ENCODE data around the gene ZAP70. TPM values are rescaled to one million over a fixed set of nuclear protein-coding genes. Genes with fewer than 3 reads are reported as not detected.

The ZAP70 gene
- total RNA-seq, 2 experiments from 2014 or later, result 350 to 367 TPM

DNA sequence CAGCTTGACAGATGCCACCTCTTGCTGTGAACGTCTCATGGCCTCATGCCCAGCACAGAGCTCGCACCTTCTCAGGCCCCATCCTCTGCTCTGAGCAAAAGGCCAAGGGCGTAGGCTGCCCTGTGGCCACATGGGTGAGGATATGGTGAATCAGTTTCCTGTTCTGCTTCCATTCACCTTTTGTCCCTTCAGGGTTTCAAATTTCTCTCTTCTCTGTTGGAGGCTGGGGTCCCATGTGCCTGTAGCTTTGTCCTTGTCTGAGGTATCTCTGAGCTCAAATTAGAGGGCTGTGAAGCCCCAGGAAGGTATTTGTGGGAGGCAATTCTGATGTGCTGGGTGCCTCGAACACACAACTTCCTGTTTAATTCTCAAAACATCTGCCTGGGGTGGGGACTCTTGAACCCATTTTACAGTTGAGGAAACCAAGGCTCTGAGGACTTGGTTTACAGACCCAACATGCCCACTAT lies 29.0 kb downstream of the ZAP70 start:
- peak overlapping the region; percentile 79 for H3K27ac Mint-ChIP-seq
- H3K4me1 Mint-ChIP-seq, result peaks cover 60% of the 10 kb centered on the region
- H3K27me3 Mint-ChIP-seq, result no peaks in the 10 kb centered on the region
- H3K9me3 Mint-ChIP-seq, result no peaks in the 10 kb centered on the region
- DNase-seq (no peak), ATAC-seq (ENCODE audit: low read depth) (peak; percentile 42)
- POLR2A ChIA-PET, result interaction anchor here (0.6 to 6.5 kb wide), 7 partner anchors 12 to 97 kb away, joined by 3 to 60 read pairs (median 5); partner anchors contain the start of genes COX5B and ZAP70
- peaks cover 24% of the 10 kb centered on the region for H3K36me3 Mint-ChIP-seq
- peak overlapping the region; percentile 55 for H3K4me3 Mint-ChIP-seq

- no peak for ATAC-seq (ENCODE audit: low read depth)
- Mint-ChIP-seq H3K27ac (peak overlapping the region; percentile 4), H3K36me3 (peaks cover 15% of the 10 kb centered on the region), H3K4me1 (peaks cover 57% of the 10 kb centered on the region), H3K9me3 (no peaks in the 10 kb centered on the region), H3K27me3 (no peaks in the 10 kb centered on the region), H3K4me3 (no peak overlapping the region)
- DNase-seq, result no peak
- POLR2A ChIA-PET, result interaction anchor here (0.5 to 6.5 kb wide), 5 partner anchors 13 to 36 kb away, joined by 3 to 60 read pairs (median 3); partner anchors contain the start of gene ZAP70
Observed at GRCh38 chr2:97743913-97744312, 30.5 kb downstream of the ZAP70 start.

DNA sequence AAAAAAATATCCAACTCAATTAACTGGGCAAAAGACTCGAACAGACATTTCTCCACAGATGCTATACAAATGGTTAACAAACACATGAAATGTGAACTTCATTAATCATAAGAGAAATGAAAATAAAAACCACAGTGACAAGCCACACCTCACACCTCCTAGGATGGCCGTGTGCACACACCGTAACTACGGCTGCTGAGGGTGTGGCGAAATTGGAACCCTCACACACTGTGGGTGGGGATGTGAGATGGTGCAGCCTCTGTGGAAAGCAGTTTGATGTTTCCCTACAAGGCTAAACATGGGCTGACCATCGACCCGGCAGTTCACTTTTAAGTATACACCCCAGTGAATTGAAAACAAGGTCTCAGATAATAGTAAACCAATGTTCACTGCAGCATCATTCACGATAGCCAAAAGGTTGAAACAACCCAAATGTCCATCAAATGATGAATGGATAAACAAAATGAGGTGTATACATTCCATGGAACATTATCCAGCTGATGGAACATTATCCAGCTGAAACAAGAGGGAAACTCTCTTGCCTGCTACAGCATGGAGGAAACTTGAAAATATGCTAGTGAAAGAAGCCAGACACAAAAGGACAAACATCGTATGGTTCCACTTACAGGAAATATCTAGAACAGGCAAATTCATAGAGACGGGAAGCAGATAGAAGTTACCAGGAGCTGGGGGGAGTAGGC lies 32.2 kb downstream of the ZAP70 start:
- DNase-seq (no peak), ATAC-seq (ENCODE audit: low read depth) (peak; percentile 69)
- Mint-ChIP-seq H3K36me3 (peaks cover 11% of the 10 kb centered on the region), H3K27me3 (no peaks in the 10 kb centered on the region), H3K9me3 (no peaks in the 10 kb centered on the region), H3K27ac (peak overlapping the region; percentile 15), H3K4me1 (peaks cover 54% of the 10 kb centered on the region), H3K4me3 (peak overlapping the region; percentile 31)
- POLR2A ChIA-PET, result interaction anchor here (1.0 to 1.4 kb wide), 3 partner anchors 27 to 35 kb away, joined by 5 read pairs; partner anchors contain the start of gene ZAP70

DNA sequence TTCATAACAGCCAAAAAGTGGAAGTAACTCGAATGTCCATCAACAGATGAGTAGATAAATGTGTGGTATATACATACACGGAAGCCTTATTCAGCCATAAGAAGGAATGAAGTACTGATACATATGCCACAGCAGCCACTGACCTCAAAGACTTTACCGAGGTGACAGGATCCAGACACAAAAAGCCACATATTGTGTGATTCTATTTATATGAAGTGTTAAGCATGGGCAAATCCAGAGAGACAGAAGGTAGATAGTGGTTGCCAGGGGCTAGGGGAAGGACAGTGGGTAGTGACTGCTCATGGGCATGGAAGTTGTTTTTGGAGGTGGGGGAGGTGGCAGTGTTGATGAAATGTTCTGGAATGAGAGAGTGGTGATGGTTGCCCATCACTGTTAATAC lies 33.9 kb downstream of the ZAP70 start:
- Mint-ChIP-seq H3K4me3 (peak overlapping the region; percentile 11), H3K27me3 (no peaks in the 10 kb centered on the region), H3K4me1 (peaks cover 42% of the 10 kb centered on the region), H3K27ac (peak overlapping the region; percentile 67), H3K36me3 (peaks cover 8% of the 10 kb centered on the region), H3K9me3 (no peaks in the 10 kb centered on the region)
- DNase-seq, result no peak
- peak; percentile 8 for ATAC-seq (ENCODE audit: low read depth)
- POLR2A ChIA-PET, result interaction anchor here (0.6 to 1.2 kb wide), 2 partner anchors 28 to 49 kb away, joined by 3 to 5 read pairs; no protein-coding TSS in a partner anchor

GRCh38 chr2:97747716-97748115 lies 34.3 kb downstream of the ZAP70 start:
- H3K27ac Mint-ChIP-seq, result no peak overlapping the region
- POLR2A ChIA-PET, result interaction anchor here (0.6 to 1.2 kb wide), 3 partner anchors 29 to 50 kb away, joined by 3 to 5 read pairs (median 4); no protein-coding TSS in a partner anchor
- no peaks in the 10 kb centered on the region for H3K27me3 Mint-ChIP-seq
- no peaks in the 10 kb centered on the region for H3K9me3 Mint-ChIP-seq
- DNase-seq (no peak), ATAC-seq (ENCODE audit: low read depth) (no peak)
- H3K36me3 Mint-ChIP-seq, result peaks cover 8% of the 10 kb centered on the region
- H3K4me3 Mint-ChIP-seq, result no peak overlapping the region
- peaks cover 39% of the 10 kb centered on the region for H3K4me1 Mint-ChIP-seq

- no peak for DNase-seq
- peaks cover 23% of the 10 kb centered on the region for H3K4me1 Mint-ChIP-seq
- ATAC-seq (ENCODE audit: low read depth), result no peak
- H3K4me3 Mint-ChIP-seq, result no peak overlapping the region
- POLR2A ChIA-PET, result interaction anchor here (0.7 to 1.2 kb wide), 2 partner anchors 9 to 10 kb away, joined by 3 to 5 read pairs; no protein-coding TSS in a partner anchor
- no peak overlapping the region for H3K27ac Mint-ChIP-seq
- peaks cover 3% of the 10 kb centered on the region for H3K36me3 Mint-ChIP-seq
- H3K9me3 Mint-ChIP-seq, result no peaks in the 10 kb centered on the region
- no peaks in the 10 kb centered on the region for H3K27me3 Mint-ChIP-seq
Observed at GRCh38 chr2:97749581-97749980, 36.2 kb downstream of the ZAP70 start.

- Mint-ChIP-seq H3K36me3 (peaks cover 3% of the 10 kb centered on the region), H3K27ac (no peak overlapping the region), H3K4me1 (peaks cover 22% of the 10 kb centered on the region), H3K27me3 (no peaks in the 10 kb centered on the region), H3K9me3 (no peaks in the 10 kb centered on the region), H3K4me3 (no peak overlapping the region)
- ATAC-seq (ENCODE audit: low read depth), result no peak
- no peak for DNase-seq
- POLR2A ChIA-PET, result interaction anchor here (1.2 kb wide), 1 partner anchor 9 kb away, joined by 3 read pairs; no protein-coding TSS in a partner anchor
Observed at GRCh38 chr2:97750017-97750416, 36.6 kb downstream of the ZAP70 start.

GRCh38 chr2:97751752-97752151 lies 38.4 kb downstream of the ZAP70 start:
- POLR2A ChIA-PET, result no interaction called here
- Mint-ChIP-seq H3K9me3 (no peaks in the 10 kb centered on the region), H3K27me3 (no peaks in the 10 kb centered on the region), H3K36me3 (peaks cover 5% of the 10 kb centered on the region), H3K4me3 (no peak overlapping the region), H3K27ac (no peak overlapping the region), H3K4me1 (peaks cover 10% of the 10 kb centered on the region)
- no peak for DNase-seq
- ATAC-seq (ENCODE audit: low read depth), result no peak

DNA sequence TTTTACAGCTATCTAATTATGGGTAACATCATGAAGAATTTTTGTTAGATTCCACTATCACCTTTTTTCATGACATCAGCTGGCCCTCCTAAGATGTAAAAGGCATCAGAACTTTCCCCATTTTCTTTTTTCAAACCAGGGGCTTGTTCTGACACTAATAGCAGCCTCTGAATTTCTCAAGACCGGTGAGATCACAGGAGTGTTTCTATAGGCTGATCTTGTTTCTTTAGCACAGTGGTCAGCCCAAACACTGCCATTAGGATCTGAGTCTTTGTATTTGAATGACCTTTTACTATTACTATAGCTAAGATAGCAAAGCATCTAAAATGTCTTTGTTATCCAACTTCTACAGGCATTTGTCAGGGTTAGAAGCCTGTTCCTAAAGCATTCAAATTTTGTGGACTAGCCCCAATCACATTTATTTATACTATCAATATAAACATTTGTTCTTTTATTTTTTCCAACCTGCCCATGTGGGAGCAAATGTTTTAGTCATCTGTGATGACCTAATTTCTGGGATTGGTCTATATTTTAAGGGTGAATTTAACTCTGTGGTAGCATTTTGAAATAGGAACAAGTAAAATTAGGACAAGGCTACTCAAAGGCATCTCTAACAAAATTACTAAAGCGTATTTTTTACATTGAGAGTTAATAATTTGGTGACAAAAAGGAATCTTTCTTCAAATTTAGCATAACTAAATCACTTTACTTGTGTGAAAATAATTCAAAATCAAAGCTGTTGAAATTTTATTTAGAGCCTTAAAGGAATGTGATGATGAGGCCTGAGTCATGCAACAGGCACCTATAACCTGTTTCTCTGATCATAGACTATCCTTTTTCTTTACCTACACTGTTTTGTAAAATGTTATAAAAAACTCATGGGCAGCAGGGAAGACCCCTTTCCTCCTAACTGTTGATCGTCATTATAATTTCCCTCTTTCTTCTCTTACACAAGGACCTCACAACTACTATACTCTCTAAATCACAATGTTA lies 39.3 kb downstream of the ZAP70 start:
- no peak for ATAC-seq (ENCODE audit: low read depth)
- Mint-ChIP-seq H3K36me3 (peaks cover 7% of the 10 kb centered on the region), H3K27ac (no peak overlapping the region), H3K4me1 (peaks cover 6% of the 10 kb centered on the region), H3K4me3 (no peak overlapping the region), H3K27me3 (no peaks in the 10 kb centered on the region), H3K9me3 (no peaks in the 10 kb centered on the region)
- POLR2A ChIA-PET, result no interaction called here
- no peak for DNase-seq

DNA sequence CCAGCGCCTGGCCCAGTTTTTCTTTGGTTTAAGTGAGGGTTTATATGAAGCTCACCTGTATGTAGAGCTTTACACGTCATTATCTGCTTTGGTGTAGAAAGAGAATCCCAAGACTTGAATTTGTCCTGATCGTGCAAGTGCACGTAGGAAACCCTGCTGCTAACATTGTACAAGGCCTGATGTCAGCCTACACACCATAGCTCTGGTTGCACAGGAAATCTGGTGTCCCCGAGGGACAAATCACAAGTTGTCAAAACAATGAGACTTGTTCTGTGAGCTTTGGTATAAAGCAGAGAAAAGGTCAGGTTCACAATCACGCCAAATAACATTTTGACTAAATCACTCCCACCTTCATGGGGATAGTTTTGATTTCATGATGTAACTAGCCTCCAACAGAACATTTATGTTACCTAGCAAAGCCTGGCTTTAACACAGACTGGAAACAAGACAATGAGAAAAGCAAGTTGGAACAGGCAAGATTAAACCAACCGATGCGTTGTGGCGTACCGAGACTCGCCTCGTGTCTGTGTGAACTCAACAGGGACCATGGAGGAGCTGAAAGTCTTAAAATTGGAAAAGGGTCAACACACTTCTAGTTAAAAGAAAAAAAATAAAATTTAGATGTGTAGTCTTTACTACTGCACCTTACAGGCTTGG lies 41.4 kb downstream of the ZAP70 start:
- no peak overlapping the region for H3K27ac Mint-ChIP-seq
- H3K4me3 Mint-ChIP-seq, result no peak overlapping the region
- H3K36me3 Mint-ChIP-seq, result peaks cover 7% of the 10 kb centered on the region
- POLR2A ChIA-PET, result no interaction called here
- DNase-seq, result no peak
- no peaks in the 10 kb centered on the region for H3K27me3 Mint-ChIP-seq
- no peak for ATAC-seq (ENCODE audit: low read depth)
- peaks cover 9% of the 10 kb centered on the region for H3K4me1 Mint-ChIP-seq
- H3K9me3 Mint-ChIP-seq, result no peaks in the 10 kb centered on the region

DNA sequence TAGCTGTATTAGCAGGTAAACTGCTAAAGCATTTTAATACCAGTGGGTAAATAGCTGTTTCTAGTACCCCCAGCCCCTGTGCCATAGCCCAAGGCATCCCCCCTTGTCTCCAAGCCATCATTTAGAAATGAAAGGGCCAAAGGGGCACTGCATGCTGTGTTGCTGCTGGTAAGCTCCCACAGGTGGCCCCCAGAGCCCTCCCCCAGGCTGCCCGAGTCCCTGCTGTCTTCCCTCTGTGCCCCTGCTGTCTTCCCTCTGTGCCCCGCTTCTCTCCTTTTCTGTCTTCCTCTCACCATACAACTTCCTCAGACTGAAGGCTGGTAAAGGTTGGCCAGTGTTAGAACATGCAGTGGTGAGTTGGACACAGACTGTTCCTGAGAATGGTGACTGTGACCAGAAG lies 42.1 kb downstream of the ZAP70 start:
- Mint-ChIP-seq H3K4me1 (peaks cover 15% of the 10 kb centered on the region), H3K36me3 (peaks cover 13% of the 10 kb centered on the region), H3K27me3 (no peaks in the 10 kb centered on the region), H3K4me3 (no peak overlapping the region), H3K27ac (no peak overlapping the region), H3K9me3 (no peaks in the 10 kb centered on the region)
- DNase-seq, result no peak
- ATAC-seq (ENCODE audit: low read depth), result no peak
- POLR2A ChIA-PET, result no interaction called here

- Mint-ChIP-seq H3K4me1 (peaks cover 26% of the 10 kb centered on the region), H3K27ac (peak overlapping the region; percentile 2), H3K4me3 (no peak overlapping the region), H3K9me3 (no peaks in the 10 kb centered on the region), H3K27me3 (no peaks in the 10 kb centered on the region), H3K36me3 (peaks cover 16% of the 10 kb centered on the region)
- DNase-seq, result no peak
- POLR2A ChIA-PET, result no interaction called here
- no peak for ATAC-seq (ENCODE audit: low read depth)
Observed at GRCh38 chr2:97757062-97757461, 43.7 kb downstream of the ZAP70 start.
